Measurements from ENCODE around the gene LNX2. TPM values are rescaled to one million over a fixed set of nuclear protein-coding genes. Genes with fewer than 3 reads are reported as not detected.

Gene LNX2
- 1 to 10 TPM; 8.0 to 8.1 TPM for total RNA-seq

DNA sequence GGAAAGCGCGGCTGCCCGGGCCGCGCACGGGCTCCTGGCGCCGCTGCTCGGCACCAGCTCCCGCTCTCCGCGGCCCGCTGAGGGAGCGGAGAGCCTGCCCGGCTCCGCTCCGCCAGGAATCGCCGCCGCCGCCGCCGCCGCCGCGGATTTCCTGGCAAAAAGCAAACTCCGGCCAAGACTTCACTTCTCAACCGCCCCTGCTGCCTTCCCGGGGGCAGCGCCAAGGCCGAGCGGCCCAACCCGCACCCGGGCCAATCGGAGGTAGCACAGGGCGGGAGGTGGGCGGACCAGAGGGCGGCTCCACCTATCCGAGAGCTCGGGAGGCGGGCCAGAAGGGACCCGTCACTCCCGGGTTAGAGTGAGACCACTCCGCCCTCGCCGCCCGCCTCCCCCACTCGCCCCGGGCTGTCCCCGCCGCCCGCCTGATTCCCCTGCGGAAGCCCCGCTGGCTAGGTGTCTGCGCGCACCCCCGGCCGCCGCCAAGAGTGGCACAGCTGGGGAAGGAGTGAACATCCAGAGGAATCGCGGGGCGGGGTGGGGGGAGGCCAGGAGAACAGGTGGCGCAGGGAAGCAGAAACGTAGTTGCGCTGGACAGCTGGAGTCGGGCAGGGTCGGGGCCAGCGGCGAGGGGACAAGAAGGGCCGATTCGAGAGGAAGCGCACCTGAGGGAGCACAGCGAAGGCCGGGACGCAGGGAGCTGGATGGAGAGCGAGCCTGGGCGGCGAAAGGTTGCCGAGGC lies at the start of gene LNX2:
LNX2 (minus strand) TSS at position 153 of the 739 bp plus-strand sequence. CDS start 38,826 bp downstream, outside the sequence.
- Mint-ChIP-seq H3K9me3 (no peaks in the 10 kb centered on the region), H3K4me3 (peak within 1 kb of the TSS; percentile 94), H3K4me1 (peaks cover 52% of the 10 kb centered on the region), H3K27ac (peak within 1 kb of the TSS; percentile 94), H3K27me3 (no peaks in the 10 kb centered on the region), H3K36me3 (ENCODE audit: low read depth) (peaks cover 36% of the 10 kb centered on the region)
- POLR2A ChIA-PET = interaction anchor here (0.6 to 4.6 kb wide), 25 partner anchors 9 to 518 kb away, joined by 3 to 76 read pairs (median 5); partner anchors contain the start of genes GTF3A, MTIF3, PAN3 and RPL21
- DNase-seq = peak; percentile 97
- CTCF ChIA-PET = interaction anchor here (0.9 to 3.8 kb wide), 18 partner anchors 14 to 489 kb away, joined by 3 to 15 read pairs (median 4); partner anchors contain the start of gene MTIF3

GRCh38 chr13:27667946-27668345 lies 47.6 kb upstream of the LNX2 start:
- Mint-ChIP-seq H3K4me3 (no peak overlapping the region), H3K9me3 (no peaks in the 10 kb centered on the region), H3K4me1 (no peaks in the 10 kb centered on the region), H3K27me3 (no peaks in the 10 kb centered on the region), H3K27ac (no peak overlapping the region), H3K36me3 (ENCODE audit: low read depth) (peaks cover 10% of the 10 kb centered on the region)
- ChIA-PET CTCF (no interaction called here), POLR2A (no interaction called here)
- DNase-seq = no peak

DNA sequence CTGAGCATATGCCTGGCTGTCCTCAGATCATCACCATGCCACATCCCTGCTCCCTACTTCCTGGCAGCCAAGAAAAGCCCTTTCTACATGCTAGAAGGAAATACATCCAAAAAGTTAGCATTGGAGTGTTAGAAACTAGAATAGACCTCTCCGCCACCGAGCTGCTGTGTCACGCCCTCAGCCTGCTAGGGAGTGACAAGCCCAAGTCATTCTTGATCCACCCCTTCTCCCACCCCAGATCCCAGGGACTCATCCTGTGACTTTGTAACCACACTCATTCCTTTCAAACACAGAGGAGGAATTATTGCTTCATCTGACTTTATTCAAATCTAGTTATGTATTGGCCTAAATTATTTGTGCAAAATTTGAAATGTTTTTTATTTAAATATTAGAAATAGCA lies 46.6 kb upstream of the LNX2 start:
- Mint-ChIP-seq H3K4me3 (no peak overlapping the region), H3K36me3 (ENCODE audit: low read depth) (peaks cover 10% of the 10 kb centered on the region), H3K27ac (no peak overlapping the region), H3K4me1 (no peaks in the 10 kb centered on the region), H3K9me3 (no peaks in the 10 kb centered on the region), H3K27me3 (no peaks in the 10 kb centered on the region)
- ChIA-PET POLR2A (no interaction called here), CTCF (no interaction called here)
- DNase-seq = no peak

GRCh38 chr13:27665761-27666160 lies 45.4 kb upstream of the LNX2 start:
- no peak for DNase-seq
- ChIA-PET CTCF (interaction anchor here (1.1 kb wide), 1 partner anchor 164 kb away, joined by 3 read pairs; no protein-coding TSS in a partner anchor), POLR2A (interaction anchor here (0.8 kb wide), 1 partner anchor 44 kb away, joined by 3 read pairs; the partner anchor contains the start of gene POLR1D)
- no peaks in the 10 kb centered on the region for H3K27me3 Mint-ChIP-seq
- H3K27ac Mint-ChIP-seq = no peak overlapping the region
- H3K4me3 Mint-ChIP-seq = no peak overlapping the region
- peaks cover 14% of the 10 kb centered on the region for H3K36me3 Mint-ChIP-seq (ENCODE audit: low read depth)
- no peaks in the 10 kb centered on the region for H3K4me1 Mint-ChIP-seq
- H3K9me3 Mint-ChIP-seq = no peaks in the 10 kb centered on the region

DNA sequence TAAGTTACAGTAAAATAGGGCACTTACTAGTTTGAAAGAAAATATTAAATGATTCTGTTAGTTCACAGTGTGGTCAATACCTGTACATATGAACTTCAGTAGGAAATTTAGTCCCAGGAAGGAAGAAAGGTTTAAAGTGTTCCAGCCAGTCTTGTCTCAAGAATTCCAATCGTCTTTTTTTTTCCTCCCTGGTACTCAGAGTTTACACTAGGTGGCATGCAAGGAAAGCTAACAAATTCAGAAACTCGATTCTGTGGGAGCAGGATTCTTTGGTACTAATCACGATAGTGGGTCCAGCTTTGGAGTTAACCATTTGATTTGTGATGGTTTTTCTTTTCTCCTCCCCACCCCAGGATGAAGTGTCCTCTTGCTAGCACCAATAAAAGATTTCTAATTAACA lies 45.0 kb upstream of the LNX2 start:
- H3K4me1 Mint-ChIP-seq = no peaks in the 10 kb centered on the region
- CTCF ChIA-PET = interaction anchor here (1.1 kb wide), 1 partner anchor 165 kb away, joined by 3 read pairs; no protein-coding TSS in a partner anchor
- H3K36me3 Mint-ChIP-seq (ENCODE audit: low read depth) = peaks cover 16% of the 10 kb centered on the region
- DNase-seq = no peak
- no peak overlapping the region for H3K27ac Mint-ChIP-seq
- no peaks in the 10 kb centered on the region for H3K9me3 Mint-ChIP-seq
- H3K4me3 Mint-ChIP-seq = no peak overlapping the region
- POLR2A ChIA-PET = no interaction called here
- no peaks in the 10 kb centered on the region for H3K27me3 Mint-ChIP-seq

GRCh38 chr13:27663947-27664346 lies 43.6 kb upstream of the LNX2 start:
- ChIA-PET CTCF (no interaction called here), POLR2A (no interaction called here)
- Mint-ChIP-seq H3K27me3 (no peaks in the 10 kb centered on the region), H3K4me1 (no peaks in the 10 kb centered on the region), H3K36me3 (ENCODE audit: low read depth) (peaks cover 16% of the 10 kb centered on the region), H3K9me3 (no peaks in the 10 kb centered on the region), H3K4me3 (no peak overlapping the region), H3K27ac (no peak overlapping the region)
- DNase-seq = no peak

DNA sequence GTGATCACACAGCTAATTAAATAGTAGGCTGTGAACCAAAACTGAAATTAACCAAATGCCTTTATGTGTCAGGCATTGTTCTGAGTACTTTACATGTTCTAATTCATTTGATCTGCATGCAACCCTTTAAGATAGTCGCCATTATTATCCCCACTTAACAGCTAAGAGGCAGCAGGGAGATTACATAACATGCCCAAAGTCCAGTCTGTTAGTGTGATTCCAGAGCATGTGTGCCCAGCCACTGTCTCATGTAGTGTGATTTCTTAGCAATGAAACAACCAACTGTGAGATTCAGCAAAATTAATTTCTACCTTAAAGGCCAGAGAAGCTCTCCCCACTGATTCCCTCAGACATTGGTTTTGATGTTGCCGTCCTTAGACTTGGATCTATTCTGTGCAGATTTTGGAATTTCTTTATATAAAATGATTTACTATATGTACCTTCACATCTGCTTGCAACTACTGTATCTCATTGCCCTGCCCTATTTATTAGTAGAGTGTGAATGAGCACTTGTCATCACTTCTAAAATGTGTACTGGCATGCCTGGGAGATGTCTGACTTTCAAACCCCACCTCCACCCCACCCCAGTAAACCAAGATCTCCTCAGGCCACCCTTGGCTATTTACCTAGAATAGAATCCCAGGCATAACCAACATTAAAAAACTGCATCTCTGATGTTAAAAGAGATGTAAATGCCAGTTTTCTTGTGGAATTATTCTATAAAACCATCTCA lies 42.6 kb upstream of the LNX2 start:
- no peaks in the 10 kb centered on the region for H3K9me3 Mint-ChIP-seq
- POLR2A ChIA-PET = no interaction called here

GRCh38 chr13:27661017-27661416 lies 40.7 kb upstream of the LNX2 start:
- H3K27ac Mint-ChIP-seq = no peak overlapping the region
- ChIA-PET POLR2A (interaction anchor here (1.4 kb wide), 1 partner anchor 13 kb away, joined by 4 read pairs; no protein-coding TSS in a partner anchor), CTCF (no interaction called here)
- H3K4me1 Mint-ChIP-seq = no peaks in the 10 kb centered on the region
- H3K9me3 Mint-ChIP-seq = no peaks in the 10 kb centered on the region
- H3K27me3 Mint-ChIP-seq = no peaks in the 10 kb centered on the region
- H3K4me3 Mint-ChIP-seq = no peak overlapping the region
- H3K36me3 Mint-ChIP-seq (ENCODE audit: low read depth) = peaks cover 12% of the 10 kb centered on the region
- no peak for DNase-seq

More for the DNA sequence above, 42.6 kb upstream of the LNX2 start:
- CTCF ChIA-PET = no interaction called here
- peaks cover 16% of the 10 kb centered on the region for H3K36me3 Mint-ChIP-seq (ENCODE audit: low read depth)
- H3K4me1 Mint-ChIP-seq = no peaks in the 10 kb centered on the region
- no peak for DNase-seq
- no peak overlapping the region for H3K4me3 Mint-ChIP-seq
- H3K27ac Mint-ChIP-seq = no peak overlapping the region
- H3K27me3 Mint-ChIP-seq = no peaks in the 10 kb centered on the region

DNA sequence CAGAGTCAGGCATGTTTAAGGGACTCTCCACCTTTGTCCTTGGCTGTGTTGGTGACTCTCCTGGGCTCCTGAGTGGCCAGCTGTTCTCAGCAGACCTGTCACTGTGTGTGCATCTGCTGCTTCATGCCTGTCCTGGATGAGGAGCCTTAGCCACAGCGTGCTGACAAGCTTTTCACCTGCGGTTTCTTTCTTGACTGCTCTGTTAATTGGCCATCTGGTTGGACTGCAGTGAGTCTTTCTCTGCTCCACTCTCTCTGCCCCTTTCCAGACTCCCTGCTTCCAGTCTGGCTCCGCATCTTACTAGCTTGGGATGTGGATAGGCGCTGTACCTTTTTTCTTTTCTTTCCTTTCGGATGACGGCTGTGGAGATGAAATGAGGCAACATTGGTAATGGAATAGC lies 40.2 kb upstream of the LNX2 start:
- Mint-ChIP-seq H3K27me3 (no peaks in the 10 kb centered on the region), H3K4me1 (no peaks in the 10 kb centered on the region), H3K4me3 (no peak overlapping the region), H3K27ac (no peak overlapping the region), H3K9me3 (no peaks in the 10 kb centered on the region), H3K36me3 (ENCODE audit: low read depth) (peaks cover 10% of the 10 kb centered on the region)
- DNase-seq = no peak
- ChIA-PET CTCF (no interaction called here), POLR2A (no interaction called here)

GRCh38 chr13:27659145-27659865 lies 39.0 kb upstream of the LNX2 start:
- no peaks in the 10 kb centered on the region for H3K9me3 Mint-ChIP-seq
- POLR2A ChIA-PET = no interaction called here
- no peak overlapping the region for H3K4me3 Mint-ChIP-seq
- H3K4me1 Mint-ChIP-seq = no peaks in the 10 kb centered on the region
- no peak for DNase-seq
- H3K27ac Mint-ChIP-seq = no peak overlapping the region
- no peaks in the 10 kb centered on the region for H3K27me3 Mint-ChIP-seq
- CTCF ChIA-PET = no interaction called here
- peaks cover 9% of the 10 kb centered on the region for H3K36me3 Mint-ChIP-seq (ENCODE audit: low read depth)

- DNase-seq = no peak
- no peaks in the 10 kb centered on the region for H3K27me3 Mint-ChIP-seq
- no peaks in the 10 kb centered on the region for H3K9me3 Mint-ChIP-seq
- H3K4me1 Mint-ChIP-seq = no peaks in the 10 kb centered on the region
- H3K4me3 Mint-ChIP-seq = no peak overlapping the region
- H3K36me3 Mint-ChIP-seq (ENCODE audit: low read depth) = peaks cover 14% of the 10 kb centered on the region
- ChIA-PET POLR2A (no interaction called here), CTCF (no interaction called here)
- no peak overlapping the region for H3K27ac Mint-ChIP-seq
Measured at GRCh38 chr13:27658546-27658945, 38.2 kb upstream of the LNX2 start.

GRCh38 chr13:27657724-27658123 lies 37.4 kb upstream of the LNX2 start:
- no peak overlapping the region for H3K4me3 Mint-ChIP-seq
- ChIA-PET CTCF (no interaction called here), POLR2A (no interaction called here)
- DNase-seq = no peak
- no peak overlapping the region for H3K27ac Mint-ChIP-seq
- H3K4me1 Mint-ChIP-seq = no peaks in the 10 kb centered on the region
- peaks cover 19% of the 10 kb centered on the region for H3K36me3 Mint-ChIP-seq (ENCODE audit: low read depth)
- no peaks in the 10 kb centered on the region for H3K9me3 Mint-ChIP-seq
- no peaks in the 10 kb centered on the region for H3K27me3 Mint-ChIP-seq

GRCh38 chr13:27654816-27655215 lies 34.5 kb upstream of the LNX2 start:
- CTCF ChIA-PET = no interaction called here
- H3K4me3 Mint-ChIP-seq = no peak overlapping the region
- no peak for DNase-seq
- peaks cover 34% of the 10 kb centered on the region for H3K36me3 Mint-ChIP-seq (ENCODE audit: low read depth)
- H3K27me3 Mint-ChIP-seq = no peaks in the 10 kb centered on the region
- H3K27ac Mint-ChIP-seq = no peak overlapping the region
- no peaks in the 10 kb centered on the region for H3K4me1 Mint-ChIP-seq
- peaks cover 9% of the 10 kb centered on the region for H3K9me3 Mint-ChIP-seq
- POLR2A ChIA-PET = no interaction called here

Data from activated CD4-positive, alpha-beta memory T cell treated with anti-CD3 and anti-CD28 coated beads, Interleukin-2, amount 10 ng/mL, durations not matched to agents 7 days and 5 days (primary cell).